HG03097 (cell line): Measurements from ENCODE around the gene ACOXL.

Experiments
- ATAC-seq: cut with Tn5 transposase; IDR thresholded peaks from one replicate; pipeline ENCODE4 v1.9.1; 2021; ENCODE audit not compliant: unreplicated experiment, low FRiP score

The ACOXL gene

DNA sequence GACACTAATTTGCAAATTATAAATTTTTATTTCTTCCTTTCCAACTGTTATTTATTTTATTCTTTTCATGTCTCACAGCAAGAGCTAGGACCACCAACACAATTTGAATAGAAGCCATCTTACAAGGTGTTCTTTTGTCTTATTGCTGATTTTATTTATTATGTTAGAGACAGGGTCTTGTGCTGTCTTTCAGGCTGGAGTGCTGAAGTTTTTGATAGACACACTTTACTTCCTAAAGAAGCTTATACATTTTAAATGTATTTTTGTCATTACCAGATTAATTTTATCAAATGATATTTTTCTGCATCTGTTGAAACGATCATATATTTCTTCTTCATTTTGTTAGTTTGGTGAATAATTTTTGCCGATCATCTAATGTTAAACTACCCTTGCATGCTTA is 258.1 kb downstream of the ACOXL start:
- ATAC-seq, result no peak

DNA sequence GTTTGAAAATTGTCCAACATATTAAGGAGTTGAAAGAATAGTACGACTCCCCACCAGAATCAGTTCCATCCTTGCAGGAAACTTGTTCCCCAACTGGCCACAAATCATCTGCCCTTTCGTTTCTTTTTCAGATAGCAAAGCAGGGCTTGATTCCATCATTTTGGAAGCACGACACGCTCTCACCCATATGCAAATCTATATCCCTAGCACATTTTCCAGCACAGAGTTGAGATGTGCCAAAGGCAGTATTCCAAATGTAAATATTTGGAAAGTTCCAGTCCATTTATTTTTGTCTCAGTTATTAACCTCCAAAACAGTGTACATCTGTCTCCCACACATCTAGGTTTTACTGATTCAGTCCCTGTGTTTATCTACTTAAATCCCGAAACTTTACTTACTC is 259.5 kb downstream of the ACOXL start:
- ATAC-seq, result no peak

DNA sequence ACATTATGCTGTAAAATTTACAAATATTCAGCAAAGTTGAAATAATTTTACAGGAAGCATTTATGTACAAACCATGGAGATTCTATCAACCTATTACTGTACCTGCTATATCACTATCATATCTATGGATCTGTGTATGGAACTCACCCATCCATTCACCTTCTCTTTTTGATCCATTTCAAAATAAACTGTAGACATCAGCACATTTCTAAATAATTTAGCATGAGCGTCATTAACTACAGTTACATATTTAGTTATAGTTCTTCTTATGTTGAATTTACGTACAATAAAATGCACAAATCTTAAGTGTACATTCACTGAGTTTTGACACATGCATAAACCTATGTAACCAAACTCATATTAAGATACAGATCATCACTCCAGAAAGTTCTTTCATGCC is 260.5 kb downstream of the ACOXL start:
- ATAC-seq, result no peak

DNA sequence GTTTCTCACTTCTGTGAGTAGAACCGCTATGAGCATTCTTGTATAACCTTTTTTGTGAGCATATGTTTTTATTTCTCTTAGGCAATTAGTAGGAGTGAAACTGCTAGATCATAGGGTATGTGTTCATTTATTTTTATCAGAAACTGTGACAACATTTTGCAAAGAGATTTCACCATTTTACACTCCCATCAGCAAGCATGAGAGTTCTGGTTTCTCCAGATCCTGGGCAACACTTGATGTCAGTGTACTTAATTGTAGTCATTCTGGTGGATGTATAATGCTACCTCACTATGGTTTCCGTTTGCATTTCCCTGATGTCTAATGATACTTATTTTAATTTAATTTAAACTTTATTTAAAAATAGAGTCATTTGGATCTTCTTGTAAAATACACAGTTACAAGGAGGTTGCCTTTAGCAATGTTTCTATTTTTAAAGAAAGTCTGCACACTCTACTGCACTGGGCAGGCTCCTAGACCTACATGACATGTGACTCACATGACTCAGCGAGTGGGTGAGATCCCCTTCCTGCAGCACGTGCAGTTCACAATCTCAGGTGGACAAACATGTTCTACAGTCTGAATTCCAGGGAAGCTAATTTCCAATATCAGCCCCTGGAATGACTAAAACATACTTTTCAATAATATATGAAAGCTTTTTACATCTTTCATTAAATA is 261.3 kb downstream of the ACOXL start:
- no peak for ATAC-seq

DNA sequence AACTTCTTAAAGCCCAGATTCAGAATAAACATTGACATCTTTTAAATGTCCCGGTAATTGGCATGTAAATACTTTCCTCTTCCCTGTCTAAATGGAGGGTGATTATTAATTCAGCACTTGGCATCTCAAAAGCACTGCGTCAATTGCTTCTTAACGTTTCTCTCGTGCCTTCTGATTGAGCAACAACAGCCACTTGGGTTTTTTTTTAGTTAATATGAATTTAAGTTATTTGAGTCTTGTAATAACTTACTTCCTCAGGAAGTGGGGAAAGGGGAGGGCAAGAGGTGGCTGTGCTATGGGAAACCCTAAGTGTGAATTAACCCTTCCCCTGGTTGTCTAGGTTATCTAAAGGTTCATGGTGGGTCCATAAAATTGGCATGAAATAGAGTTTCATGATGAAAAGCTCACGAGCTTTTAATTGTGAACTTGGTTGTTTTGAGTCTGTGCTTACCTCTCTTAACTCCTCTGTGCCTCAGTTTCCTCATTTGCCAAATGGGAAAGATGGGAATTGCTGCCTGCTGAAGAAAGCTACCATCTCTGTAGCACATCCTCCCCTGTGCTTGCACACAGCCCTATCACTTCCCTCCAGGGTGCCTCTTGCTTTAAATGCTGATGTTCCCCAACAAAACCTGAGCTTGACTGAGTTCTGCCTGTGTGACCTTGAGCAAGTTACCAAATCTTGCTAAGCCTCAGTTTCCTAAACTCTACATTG is 262.0 kb downstream of the ACOXL start:
- no peak for ATAC-seq

DNA sequence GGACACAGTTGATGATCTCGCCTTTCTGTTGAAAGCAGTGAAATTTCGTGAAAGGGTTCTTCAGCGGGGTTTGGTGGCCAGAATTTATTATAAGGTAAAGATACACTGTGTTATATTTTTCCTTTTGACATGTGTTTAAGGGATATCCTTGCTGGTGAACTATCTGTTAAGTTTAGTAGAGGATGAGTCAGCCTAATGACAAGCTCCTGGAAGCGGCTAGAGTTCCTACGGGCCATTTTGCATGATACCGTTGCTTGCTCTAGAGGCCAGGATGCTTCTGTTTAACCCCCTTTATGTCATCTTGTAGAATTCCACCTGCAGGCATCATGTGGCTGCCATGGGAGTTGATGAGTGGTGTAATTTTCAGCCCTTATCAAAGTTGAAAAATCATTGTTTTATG is 263.5 kb downstream of the ACOXL start:
- ATAC-seq, result no peak

DNA sequence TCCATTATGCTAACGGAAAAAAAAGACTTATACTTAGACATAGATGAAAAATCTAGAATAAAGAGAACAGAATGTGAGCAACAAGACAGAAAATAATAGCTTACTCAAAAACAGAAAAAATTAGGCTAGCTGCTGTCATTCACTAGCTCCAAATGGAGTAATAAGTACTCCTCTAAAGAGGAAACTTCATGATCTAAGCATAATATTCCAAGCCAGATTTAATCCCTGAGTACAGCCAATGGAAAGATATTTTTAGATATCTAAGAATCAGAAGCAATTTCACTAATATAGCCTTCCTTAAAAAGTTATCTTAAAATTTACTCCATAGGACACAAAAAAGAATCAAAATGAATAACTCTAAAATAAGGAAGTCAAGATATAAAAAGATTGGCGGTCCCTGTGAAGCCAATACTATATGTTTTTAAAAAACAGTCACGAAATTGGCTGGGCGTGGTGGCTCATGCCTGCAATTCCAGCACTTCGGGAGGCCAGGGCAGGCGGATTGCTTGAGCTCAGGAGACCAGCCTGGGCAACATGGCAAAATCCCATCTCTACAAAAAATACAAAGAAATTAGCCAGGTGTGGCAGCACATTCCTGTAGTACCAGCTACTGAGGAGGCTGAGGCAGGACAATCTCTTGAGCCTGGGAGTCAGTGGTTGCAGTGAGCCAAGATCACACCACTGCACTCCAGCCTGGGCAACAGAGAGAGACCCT is 265.1 kb downstream of the ACOXL start:
- ATAC-seq, result no peak

DNA sequence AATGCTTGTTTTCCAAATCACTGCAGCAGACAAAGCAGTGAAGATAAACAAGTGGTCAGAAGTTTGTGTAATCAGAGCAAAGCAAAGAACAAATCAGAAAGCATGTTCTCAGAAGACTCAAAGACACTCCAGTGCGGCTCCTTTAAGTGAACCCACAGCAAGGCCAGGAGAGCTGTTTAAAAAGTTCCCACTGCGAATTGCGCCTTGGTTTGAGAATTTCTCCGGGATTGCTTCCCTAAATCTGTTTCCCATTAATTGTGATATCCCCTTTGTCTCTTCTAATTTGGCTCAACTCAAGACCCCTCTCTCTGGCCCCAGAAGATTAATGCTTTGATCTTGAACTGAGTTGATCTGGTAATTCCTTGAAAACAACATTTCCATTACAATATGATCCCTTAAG is 265.9 kb downstream of the ACOXL start:
- ATAC-seq, result no peak

DNA sequence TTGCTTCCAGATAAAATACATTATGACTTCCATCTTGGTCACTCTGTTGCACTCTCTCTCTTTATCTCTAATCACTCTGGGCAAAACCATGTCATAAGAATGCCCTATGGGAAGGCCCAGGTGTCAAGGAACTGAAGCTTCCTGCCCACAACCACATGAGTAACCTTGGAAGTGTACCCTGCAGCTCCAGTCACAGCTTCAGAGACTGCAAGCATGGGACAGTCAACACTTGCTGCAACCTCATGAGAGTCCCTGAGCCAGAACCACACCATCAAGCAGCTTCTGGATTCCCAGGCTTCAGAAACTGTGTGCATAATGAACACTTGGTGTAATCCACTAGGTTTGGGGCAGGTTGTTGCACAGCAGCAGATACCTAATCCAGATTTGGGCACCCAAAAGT is 267.3 kb downstream of the ACOXL start:
- no peak for ATAC-seq

DNA sequence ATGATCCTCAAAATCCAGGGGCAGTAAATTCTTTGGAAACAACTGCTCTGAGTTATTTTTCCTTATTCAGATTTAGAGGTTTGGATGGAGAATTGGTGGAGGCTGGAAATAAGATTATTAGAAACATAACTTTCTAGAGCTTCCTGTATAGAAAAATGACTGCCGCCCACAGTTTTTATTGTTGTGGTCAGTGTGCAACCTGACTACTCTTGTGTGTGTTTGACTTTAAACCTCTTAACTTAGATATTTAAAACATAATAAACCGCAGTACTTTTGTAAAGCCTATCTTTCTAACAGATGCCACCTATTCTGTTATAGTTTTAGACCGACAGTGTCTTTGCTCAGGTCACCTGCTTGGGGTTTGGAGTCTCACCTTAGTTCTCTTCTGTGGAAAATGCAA is 272.9 kb downstream of the ACOXL start:
- ATAC-seq, result no peak

DNA sequence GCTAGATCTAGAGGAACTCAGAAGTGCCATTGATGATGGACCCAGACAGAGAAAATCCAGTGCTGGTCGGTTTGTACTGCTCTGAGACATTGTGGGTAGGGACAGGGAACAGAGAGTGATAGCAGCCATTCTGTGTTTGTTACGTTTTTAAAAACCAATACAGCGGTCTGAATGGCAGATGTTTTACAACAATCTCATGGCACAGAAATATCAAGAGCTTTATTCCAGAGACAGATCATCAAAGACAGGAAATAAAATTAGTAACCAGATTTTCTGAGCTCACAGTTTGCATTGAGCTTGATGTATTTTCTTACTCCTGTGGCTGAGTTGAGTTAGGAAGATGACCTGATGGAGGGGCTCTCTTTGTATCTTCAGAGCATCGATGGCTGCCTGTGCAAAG is 273.4 kb downstream of the ACOXL start:
- no peak for ATAC-seq

DNA sequence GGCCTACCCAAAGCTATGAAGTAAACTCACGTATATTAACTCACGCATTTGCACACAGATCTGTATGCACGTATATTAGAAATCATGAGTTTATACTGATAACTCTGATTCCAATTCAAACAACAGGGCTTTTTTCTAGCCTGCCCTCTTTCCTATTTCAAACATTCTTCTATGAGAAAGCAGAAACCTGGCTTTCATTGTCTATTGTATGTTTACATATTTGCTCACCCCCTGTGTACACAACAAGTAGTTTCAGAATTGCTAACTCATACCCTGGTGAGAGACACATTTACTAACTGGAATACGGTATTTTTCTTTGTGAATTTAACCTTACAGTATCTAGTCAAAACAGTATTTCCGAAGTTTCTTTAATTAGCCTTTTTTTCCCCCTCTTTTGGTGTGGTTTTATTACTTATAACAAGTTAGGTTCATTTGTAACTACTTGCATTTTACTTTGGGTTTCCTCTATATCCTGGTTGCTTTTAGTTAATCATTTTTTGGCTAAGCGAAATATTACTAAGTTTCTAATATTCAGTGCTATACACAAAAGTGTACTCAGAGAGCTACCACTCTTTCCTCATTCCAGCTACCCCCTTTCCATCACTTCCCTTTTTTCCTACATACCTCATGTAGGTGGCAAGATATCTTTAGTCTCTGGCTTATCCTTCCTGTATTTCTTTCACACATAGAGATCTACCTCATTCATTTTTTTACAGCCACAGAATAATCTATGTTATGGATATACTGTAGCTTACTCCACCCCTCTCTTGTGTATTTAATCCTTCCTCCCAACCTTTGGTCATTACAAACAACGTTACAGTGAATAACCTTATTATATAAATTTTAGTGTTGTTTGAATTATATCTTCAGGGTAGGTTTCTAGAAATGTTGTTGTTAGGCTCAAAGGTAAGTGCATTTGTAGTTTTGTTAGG is 275.6 kb downstream of the ACOXL start:
- ATAC-seq, result no peak

DNA sequence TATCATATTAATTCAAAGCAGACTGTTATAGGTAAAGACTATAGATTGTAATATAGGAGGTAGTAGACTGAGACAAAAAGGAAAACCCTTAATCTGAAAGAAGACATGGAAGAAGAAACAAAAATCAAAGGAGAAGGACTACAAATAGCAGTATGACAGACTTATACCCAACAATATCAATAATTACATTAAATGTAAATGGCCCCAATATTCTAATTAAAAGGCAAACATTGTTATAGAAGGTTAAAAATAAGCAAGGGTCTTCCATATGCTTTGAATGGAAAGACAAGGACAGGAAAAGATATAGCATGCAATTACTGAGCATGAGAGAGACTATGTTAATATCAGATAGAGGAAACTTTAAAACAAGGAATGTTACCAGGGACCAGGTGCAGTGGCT is 278.8 kb downstream of the ACOXL start:
- ATAC-seq, result no peak

DNA sequence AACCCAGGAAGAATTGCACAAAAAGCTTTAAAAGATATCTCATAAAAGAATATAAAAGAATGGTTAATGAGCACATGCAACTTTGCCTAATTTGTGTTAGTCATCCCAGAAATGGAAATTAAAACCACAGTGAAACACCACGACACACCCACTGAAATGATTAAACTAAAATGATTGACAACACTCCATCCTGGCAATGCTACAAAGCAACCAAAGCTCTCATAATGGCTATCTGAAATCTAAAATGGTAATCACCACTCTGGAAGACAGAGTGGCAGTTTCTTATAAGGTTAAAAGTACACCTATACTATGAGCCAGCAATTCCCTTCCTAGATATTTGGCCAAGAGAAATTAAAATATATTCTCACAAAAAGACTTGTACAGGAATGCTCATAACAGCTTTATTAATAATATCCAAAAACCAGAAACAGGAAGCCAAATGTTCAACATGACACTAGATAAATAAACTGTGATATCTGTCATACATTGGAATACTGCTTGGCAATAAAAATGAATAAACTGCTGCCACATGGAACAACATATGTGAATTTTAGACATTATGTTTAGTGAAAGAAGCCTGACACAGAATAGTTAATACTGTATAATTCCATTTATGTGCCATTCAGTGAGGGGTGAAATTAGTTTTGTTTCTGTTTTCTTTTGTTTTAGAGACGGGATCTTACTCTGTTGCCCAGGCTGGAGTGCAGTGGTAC is 283.1 kb downstream of the ACOXL start:
- ATAC-seq, result no peak

DNA sequence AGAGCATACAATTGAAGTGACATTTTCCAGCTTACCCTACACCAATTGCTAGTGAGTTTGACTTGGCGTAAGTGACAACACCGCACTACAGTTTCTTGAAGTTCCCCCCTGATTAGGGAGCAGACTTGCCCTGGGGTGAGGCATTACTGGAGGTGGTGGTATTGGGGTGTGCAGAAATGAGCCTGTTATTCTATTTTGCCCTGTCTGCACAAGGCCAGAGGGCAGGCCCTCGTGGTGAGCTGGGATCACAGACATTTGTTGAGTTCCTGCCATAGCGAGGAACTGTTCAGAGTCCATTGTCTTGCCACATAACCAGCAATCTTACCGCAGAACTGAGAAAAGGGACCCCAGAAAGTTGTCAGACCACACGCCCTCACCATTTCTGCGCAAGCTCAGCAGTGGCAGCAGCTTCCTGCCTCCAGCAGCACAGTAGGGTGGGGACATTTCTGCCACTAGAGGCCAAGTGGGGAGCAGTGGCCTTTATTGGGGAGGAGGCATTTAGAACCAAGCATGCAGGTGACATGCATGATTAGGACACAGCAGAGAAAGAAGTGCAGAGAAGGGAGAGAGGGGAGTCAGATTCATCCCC is 284.8 kb downstream of the ACOXL start:
- no peak for ATAC-seq

DNA sequence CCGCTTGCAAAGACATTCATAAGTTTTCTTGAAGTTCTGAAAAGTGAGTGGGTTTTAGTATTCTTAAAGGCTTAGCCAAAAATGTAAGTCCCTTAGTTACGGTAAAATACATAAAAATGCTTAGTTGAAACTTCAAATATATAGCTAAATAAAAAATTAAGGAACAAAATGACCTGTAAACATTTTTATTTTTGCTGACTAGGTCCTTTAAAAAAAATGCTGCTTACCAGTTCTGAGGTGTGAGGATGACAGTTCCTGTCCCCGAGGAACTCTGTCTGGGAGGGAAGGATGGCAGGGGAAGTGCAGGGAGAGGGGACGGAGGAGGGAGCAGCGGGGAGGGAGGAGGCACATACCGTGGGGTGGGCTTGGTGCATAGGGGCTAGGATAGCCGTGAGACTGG is 285.5 kb downstream of the ACOXL start:
- no peak for ATAC-seq

DNA sequence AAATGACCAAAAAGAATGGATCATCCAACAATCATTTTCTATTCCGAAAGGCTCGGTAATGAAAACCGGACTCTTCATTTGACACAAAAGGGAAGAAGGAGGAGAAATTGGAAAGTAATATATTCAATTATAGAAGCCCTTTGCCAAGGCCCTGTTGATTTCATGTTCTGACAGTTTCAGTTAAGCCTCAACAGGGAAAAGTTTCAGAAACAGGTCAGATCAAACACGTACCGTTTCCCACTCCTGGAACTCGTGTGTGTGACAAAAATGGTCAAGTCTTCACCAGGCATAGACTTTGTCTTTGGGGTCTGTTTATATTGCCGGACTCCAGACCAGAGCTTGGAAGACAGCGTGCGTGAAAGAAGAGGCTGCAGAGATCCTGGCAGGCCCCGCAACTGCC is 287.0 kb downstream of the ACOXL start:
- ATAC-seq, result no peak

DNA sequence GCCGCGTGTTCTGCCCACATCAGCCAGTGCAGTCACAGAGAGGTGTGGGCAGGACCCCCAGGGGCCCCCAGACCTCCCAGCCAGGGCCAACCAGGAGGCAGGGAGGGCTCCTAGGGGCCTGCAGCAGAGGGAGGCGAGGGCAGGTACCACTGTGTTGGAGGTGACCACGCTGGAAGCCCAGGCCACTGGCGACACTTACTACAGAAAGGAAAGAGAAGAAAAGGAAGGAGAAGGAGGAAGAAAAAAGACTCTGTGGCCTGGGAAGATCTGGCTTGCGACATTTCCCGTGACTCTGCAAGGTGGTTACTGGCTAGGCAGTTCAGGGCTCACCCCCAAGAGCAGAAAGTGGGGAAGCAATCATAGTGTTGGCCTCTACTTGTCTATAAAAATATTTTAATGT is 290.3 kb downstream of the ACOXL start:
- no peak for ATAC-seq

DNA sequence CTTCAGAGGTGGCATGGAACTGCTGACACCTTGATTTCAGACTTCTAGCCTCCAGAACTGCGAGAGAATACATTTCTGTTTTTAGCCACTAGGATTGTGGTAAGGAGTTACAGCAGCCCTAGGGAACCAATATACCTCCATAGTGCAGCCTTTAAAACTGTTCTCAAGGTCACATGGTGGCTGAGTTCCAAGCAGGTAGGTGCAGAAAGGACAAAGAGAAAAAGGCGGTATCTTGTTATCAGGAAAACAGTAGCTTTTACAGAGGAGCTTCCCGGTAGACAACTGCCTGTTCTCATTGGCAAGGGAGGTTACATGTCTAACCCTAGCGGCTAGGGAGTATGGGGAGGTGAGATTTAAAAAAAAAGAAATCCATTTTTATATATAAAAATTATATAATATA is 292.1 kb downstream of the ACOXL start:
- ATAC-seq, result no peak

DNA sequence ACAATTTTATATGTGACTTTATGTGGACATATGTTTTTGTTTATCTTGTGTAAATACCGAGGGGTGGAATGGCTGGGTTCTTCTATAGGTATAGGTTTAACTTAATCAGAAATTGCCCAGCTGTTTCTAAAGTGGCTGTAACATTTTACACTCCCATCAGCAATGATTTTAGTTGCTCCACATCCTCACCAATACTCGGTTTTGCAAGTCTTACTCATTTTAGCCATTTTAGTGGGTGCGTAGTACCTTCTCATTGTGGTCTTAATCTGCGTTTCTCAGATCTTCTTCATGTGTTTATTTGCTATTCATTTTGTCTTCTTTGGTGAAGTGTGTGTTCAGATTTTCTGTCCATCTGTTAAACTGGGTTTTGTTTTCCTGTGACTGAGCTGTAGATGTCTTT is 292.9 kb downstream of the ACOXL start:
- ATAC-seq, result no peak
